CD4-positive, alpha-beta T cell treated with Interleukin-1 beta for 1 hour (primary cell): ENCODE measurements around the gene ACTL6A.
"Not testable (repeated sequence)": the region's sequence is repeated elsewhere in the genome, so short reads cannot be mapped to it uniquely, and the experiment has no call there.

Experiments
- DNase-seq, 2 donors: peaks; one replicate each; pipeline ENCODE4 v3.0.0-alpha.2; 2020 to 2022

ACTL6A gene

GRCh38 chr3:179562591-179563270 is at the start of gene ACTL6A:
Gene ACTL6A (plus strand): TSS chr3:179562926. CDS start chr3:179563093, 167 bp downstream.
- peak; percentile 99 for DNase-seq

- DNase-seq: no peak
Observed at GRCh38 chr3:179513862-179514261, 48.9 kb upstream of the ACTL6A start.

GRCh38 chr3:179516461-179517251 is 46.1 kb upstream of the ACTL6A start:
- not testable (repeated sequence) for DNase-seq

- DNase-seq: no peak
Observed at GRCh38 chr3:179526482-179526881, 36.2 kb upstream of the ACTL6A start.

GRCh38 chr3:179526989-179527391 is 35.7 kb upstream of the ACTL6A start:
- no peak for DNase-seq

GRCh38 chr3:179528772-179529171 is 34.0 kb upstream of the ACTL6A start:
- DNase-seq: no peak

- DNase-seq: no peak
Observed at GRCh38 chr3:179531576-179531975, 31.1 kb upstream of the ACTL6A start.

- no peak for DNase-seq
Observed at GRCh38 chr3:179533274-179533673, 29.5 kb upstream of the ACTL6A start.

GRCh38 chr3:179536256-179536655 is 26.5 kb upstream of the ACTL6A start:
- DNase-seq: no peak

GRCh38 chr3:179541094-179541493 is 21.6 kb upstream of the ACTL6A start:
- no peak for DNase-seq

- no peak for DNase-seq
Observed at GRCh38 chr3:179541596-179541995, 21.1 kb upstream of the ACTL6A start.

- no peak for DNase-seq
Observed at GRCh38 chr3:179542375-179542774, 20.4 kb upstream of the ACTL6A start.

GRCh38 chr3:179544981-179545645 is 17.6 kb upstream of the ACTL6A start:
- no peak for DNase-seq

GRCh38 chr3:179546814-179547241 is 15.9 kb upstream of the ACTL6A start:
- no peak for DNase-seq

- DNase-seq: no peak
Observed at GRCh38 chr3:179551349-179552105, 11.2 kb upstream of the ACTL6A start.

GRCh38 chr3:179558742-179559364 is 3.9 kb upstream of the ACTL6A start:
- DNase-seq: peak; percentile 42 to 52

GRCh38 chr3:179560791-179561190 is 1.9 kb upstream of the ACTL6A start:
- no peak for DNase-seq

- peak; percentile 62 for DNase-seq
Observed at GRCh38 chr3:179563271-179563783, 601 bp downstream of the ACTL6A start.

GRCh38 chr3:179565496-179565895 is 2.8 kb downstream of the ACTL6A start:
- DNase-seq: no peak

- no peak for DNase-seq
Observed at GRCh38 chr3:179580992-179581391, 18.3 kb downstream of the ACTL6A start.

- no peak for DNase-seq
Observed at GRCh38 chr3:179589143-179589542, 26.4 kb downstream of the ACTL6A start.

- DNase-seq: no peak
Observed at GRCh38 chr3:179590669-179591068, 27.9 kb downstream of the ACTL6A start.
